MM.1S (cell line): ENCODE measurements around the gene PSEN1.

Experiments
- CTCF ChIP-seq: fragments of 300-600 bp; sonication (generic); IDR thresholded peaks from 2 replicates; pipeline ENCODE4 v1.5.1; 2016; ENCODE audit warnings: antibody characterized with exemption, low read length, mixed read lengths
- EZH2 ChIP-seq: fragments of 300-600 bp; sonication (generic); optimal IDR thresholded peaks from 2 replicates; pipeline ENCODE3; 2017; ENCODE audit warnings: low read depth, mild to moderate bottlenecking, antibody characterized with exemption, low read length, mixed read lengths
- EZH2phosphoT487 ChIP-seq: fragments of 300-600 bp; sonication (generic); IDR thresholded peaks from 2 replicates; pipeline ENCODE4 v1.6.1; 2018; ENCODE audit warnings: antibody characterized with exemption, low read length

- TF ChIP-seq CTCF: no peak
- no peak for TF ChIP-seq EZH2phosphoT487
- TF ChIP-seq EZH2: no peak
Observed at GRCh38 chr14:73239393-73240241, 103.3 kb downstream of the PSEN1 start.
